Sigmoid colon (tissue), 4 donors: ENCODE results near the gene DCAF5.

Experiments
- CTCF ChIP-seq, 4 experiments: fragments of 450-650 bp in 3 of 4; fragments of 200-600 bp in 1 of 4; IDR thresholded peaks; one replicate each; pipeline ENCODE4 v1.5.1; 2016 to 2019; ENCODE audit warnings: antibody characterized with exemption in 4 of 4, mild to moderate bottlenecking in 3 of 4, moderate library complexity in 2 of 4
- EP300 ChIP-seq, 4 donors: sonication (generic); formaldehyde crosslinking; IDR thresholded peaks; one replicate each; pipeline ENCODE4 v1.6.1; 2017; ENCODE audit warnings: antibody characterized with exemption in 4 of 4
- POLR2A ChIP-seq, 2 donors: fragments of 450-650 bp; IDR thresholded peaks; one replicate each; pipeline ENCODE4 v1.6.1; 2016; ENCODE audit warnings: antibody characterized with exemption in 2 of 2, mild to moderate bottlenecking in 2 of 2, moderate library complexity in 2 of 2
- POLR2AphosphoS5 ChIP-seq, 4 donors: sonication (generic); formaldehyde crosslinking; IDR thresholded peaks; one replicate each; pipeline ENCODE4 v1.6.1; 2017; ENCODE audit warnings: antibody characterized with exemption in 4 of 4

DNA sequence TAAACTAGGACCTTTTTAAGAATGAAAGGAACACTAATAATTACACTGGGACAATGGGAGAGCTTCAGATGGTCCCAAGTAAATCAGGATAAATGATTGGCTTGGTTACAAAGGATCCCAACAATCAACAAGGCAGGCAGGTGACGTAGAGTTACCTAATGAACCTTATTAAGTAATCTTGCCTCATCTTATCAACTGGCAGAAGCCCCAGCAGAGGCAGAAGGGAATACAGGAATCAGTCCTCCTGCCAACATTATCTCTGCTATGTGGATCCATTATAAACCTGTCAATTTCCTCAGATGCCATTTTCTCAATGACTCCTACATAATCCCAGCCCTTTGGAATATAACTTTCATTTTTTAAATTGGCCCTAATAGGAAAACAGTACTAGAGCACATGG lies 11.4 kb downstream of the DCAF5 start:
- TF ChIP-seq CTCF (IDR thresholded peaks at IDR 0.05) (no peak), POLR2A (IDR thresholded peaks at IDR 0.05) (no peak), EP300 (IDR thresholded peaks at IDR 0.05) (no peak), POLR2AphosphoS5 (IDR thresholded peaks at IDR 0.05) (no peak)
